HG03521 (cell line): ENCODE results near the gene PSAPL1.

Experiments
- ATAC-seq: cut with Tn5 transposase; IDR thresholded peaks from one replicate; pipeline ENCODE4 v1.9.1; 2021; ENCODE audit warnings: mild to moderate bottlenecking, moderate library complexity; ENCODE audit not compliant: unreplicated experiment

PSAPL1 gene

DNA sequence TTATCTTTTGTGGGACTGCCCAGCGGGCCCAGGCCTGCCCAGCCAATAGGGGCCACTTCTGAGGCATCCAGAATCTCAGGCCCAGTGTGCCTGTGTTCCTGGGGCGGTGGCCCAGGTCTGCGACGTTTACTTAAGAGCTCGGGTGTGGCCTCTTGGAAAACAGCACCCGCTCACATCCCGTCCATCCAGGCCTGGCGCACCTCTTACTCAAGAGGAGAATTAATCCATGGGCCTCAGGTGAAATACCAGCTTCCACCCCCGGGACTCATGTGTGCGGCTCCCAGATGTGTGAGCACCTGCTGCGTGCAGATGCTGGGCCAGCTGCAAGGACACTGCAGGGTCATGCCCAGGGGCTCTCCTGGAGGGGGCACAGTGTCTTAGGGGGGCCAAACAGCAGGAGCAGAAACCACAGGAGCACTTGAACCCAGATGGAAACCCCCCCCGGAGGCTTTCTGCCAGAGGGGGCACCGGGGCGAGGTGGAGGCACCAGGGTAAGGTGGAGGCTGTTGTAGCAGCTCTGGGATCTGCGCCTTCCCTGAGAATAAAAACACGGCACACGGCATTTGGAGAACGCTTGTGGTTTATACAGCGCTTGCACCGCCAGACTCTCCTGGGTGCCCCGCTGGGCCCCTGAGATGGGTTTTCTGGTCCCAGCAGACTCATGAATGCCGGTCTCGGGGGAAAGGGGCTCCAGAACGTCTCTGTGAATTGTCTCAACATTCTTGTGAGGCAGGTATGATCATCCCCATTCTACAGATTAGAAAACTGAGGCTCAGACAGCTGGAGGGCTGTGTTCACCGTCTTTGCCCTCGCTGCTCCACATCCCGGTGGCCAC is 2.8 kb downstream of the PSAPL1 start:
- ATAC-seq = no peak

DNA sequence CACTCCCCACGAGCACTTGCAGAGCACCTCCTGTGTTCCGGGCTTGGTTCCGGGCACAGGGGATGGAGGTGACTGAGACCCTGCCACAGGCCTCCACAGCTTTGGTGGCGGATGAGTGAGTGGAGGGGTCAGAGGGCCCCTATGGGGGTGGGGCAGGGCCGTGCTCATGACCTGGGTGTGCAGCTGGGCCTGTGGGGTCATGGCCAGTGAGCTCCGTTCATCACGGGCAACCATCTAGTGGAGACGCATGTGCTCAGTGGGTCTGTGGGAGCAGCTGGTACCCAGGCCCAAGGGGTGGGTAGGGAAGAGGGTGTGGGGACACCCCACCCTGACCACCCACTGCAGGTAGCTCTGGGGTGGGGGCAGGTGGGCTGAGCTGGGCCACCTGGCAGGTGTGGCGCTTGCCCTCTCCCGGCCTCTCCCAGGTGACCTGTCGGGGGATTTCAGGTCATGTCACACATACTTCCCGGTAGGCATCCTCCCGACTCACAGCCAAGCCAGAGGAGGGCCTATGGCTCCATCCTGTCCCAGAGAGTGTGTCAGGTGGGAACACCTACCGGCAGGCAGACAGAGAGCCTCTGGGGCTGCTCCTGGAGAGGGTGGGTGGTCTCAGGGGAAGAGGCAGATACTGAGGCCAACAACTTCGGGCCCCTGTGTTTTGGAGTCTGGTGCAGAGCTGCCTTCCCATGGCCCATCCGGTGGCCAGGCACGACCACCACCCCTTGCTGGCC is 3.6 kb downstream of the PSAPL1 start:
- ATAC-seq = no peak

DNA sequence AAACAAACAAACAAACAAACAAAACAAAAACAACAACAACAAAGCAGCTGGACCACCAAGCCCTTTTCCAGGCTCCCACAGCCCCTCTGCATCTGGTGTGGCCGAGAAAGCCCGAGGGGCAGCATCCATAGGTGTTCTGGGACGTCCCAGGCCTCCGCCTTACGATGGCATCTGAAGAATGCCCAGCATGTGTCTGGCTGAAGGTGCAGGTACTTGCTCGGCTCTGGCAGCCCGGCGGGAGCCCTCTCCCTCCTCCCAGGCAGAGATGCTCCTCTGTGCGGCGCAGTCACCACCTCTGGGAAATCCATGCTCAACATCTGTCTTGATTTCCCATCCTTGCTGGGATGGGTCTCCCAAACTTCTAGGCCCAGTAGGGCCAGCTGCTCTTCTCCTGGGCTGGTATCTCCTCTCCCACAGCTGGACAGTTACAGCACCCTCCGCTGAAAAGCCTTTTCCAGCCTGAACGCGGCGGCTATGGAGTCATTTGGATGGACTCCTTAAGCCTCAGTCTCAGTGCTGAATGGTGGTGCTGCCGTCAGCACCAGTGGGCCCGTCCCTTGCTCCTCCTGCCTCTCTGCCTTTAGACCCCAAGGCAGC is 4.3 kb downstream of the PSAPL1 start:
- no peak for ATAC-seq

DNA sequence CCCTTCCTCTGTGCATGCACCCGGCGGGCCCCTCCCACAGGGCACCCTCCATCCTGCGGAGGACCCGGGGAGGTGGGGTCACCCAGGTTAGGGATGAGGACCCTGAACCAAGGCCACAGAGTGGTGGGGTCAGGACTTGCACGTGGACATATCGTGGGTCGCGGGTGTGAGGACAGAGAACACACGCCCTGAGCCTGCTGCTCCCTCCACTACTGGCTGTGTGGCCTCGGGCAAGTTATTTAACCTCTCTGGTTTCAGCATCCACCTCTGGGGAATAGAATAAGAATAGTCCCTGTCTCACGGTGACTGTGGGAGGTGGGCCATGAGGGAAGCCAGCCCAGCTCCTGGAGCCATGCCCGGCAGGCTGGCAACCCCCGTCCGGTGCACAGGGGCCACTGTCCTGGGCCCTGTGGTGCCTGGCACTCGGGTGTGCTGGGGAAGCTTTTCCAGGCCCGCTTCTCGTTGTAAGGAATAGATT is 5.1 kb downstream of the PSAPL1 start:
- no peak for ATAC-seq

DNA sequence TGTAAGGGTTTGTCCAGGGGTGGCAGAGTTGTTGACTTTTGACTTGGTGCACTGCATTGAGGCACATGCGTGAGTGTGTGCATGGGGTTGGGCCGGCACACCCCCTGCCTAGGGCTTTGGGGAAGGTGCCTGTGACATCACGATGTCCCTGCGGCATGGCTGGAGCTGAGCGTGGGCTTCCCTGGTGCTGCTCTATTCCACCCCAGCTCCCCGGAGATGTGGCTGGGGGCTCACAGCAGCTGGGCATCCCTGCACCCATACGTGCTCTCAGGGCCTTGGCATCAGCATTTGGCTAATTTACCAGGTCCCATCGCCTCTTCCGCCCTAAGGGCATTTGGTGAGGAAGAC is 5.7 kb downstream of the PSAPL1 start:
- ATAC-seq = no peak

DNA sequence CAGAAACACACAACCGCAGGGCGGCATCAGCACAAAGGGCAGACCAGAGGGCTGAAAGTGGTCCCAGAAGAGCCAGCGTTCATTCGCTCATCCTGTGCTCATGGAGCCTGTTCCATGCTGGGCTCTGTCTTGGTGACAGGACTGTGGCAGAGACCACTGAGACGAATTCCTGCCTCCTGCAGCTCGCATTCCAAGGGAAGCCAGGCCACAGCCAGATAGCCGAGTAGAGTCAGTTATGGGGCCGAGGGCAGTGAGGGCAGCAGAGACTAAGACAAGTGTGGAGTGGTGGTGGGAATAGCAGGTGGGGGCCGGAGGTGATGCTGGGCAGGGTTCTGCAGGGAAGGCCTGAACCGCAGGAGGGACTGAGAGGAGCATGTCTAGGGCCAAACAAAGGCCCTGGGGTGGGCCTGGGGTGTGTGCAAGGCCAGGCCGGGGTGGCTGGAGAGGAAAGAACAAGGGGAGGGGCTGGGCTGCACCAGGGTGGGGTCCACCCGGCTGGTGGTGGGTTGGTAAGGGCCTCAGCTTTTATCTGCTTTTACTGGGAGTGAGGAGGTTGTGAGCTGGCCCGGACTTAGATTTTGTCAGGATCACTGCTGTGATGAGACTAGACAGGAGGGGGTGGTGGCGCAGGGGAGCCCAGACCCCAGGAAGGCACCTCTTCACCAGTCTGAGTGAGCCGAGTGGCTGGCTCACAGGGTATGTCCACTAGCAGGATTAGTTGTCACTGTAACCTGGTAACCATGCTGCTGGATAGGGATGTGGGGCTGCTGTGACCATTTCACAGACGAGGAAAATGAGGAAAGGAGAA is 6.3 kb downstream of the PSAPL1 start:
- no peak for ATAC-seq

DNA sequence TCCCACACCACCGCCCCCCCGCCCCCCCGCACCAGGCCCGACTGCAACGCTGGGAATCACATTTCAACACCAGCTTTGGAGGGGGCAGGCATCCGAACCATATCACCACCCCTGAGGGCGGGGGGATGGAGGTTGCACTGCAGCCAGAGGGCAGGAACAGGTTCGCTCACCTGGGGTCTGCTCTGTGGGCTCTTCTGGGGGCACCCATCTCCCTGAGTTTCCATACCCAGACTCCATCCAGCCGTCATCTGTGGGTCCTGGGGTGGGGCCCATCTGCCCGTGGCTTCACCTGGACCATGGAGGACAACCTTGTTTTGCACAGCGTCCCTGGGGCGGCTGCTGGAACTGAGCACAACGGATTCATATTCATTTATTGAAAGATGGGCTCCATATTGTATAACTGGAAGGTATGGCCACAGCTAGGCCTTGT is 6.9 kb downstream of the PSAPL1 start:
- ATAC-seq = no peak

DNA sequence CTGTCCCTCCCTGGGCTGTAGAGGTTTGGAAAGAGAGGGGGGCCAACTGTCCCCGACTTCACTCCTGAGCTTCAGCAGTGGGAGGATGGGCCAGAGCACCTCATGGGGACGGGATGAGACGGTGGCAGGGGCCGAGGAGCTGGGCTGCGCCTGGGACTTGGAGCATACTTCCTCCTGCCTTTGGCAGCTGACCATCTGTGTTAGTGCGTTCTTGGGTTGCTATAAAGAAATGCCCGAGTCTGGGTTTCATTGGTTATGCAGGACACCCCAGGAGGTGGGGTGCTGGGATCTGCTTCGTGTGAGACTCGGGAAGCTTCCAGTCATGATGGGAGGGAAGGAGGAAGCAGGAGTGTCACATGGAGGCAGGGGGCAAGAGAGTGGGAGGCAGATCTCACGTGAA is 7.4 kb downstream of the PSAPL1 start:
- ATAC-seq = no peak

DNA sequence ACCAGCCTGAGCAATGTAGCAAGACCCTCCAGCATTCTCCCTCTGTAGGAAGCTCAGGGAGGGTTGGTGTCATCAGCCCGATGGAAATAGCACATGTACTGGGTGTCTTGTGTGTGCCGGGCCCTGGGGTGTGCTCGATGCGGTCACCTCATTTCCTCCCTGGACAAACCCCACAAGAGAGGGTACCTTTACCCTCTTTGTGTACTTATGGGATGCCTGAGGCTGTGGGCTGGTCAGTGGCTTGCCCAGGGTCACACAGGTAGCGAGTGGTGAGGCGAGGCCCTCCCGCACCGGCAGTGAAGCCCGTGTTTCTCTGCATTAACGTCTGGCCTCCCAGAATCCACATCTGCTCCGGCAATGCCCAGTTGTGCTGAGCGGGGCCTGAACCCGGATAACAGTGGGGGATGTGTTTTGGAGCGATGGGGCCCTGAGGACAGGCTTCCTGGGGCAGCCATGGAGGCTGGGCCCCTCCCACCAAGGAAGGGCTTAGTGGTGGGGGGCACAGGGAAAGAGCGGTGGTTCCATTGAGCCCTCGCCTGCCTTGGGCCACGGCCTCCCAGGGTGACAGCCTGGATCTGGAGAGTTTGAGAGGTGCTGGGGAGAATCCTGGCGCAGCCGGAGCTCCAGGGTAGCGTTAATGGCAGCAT is 8.1 kb downstream of the PSAPL1 start:
- ATAC-seq = no peak

DNA sequence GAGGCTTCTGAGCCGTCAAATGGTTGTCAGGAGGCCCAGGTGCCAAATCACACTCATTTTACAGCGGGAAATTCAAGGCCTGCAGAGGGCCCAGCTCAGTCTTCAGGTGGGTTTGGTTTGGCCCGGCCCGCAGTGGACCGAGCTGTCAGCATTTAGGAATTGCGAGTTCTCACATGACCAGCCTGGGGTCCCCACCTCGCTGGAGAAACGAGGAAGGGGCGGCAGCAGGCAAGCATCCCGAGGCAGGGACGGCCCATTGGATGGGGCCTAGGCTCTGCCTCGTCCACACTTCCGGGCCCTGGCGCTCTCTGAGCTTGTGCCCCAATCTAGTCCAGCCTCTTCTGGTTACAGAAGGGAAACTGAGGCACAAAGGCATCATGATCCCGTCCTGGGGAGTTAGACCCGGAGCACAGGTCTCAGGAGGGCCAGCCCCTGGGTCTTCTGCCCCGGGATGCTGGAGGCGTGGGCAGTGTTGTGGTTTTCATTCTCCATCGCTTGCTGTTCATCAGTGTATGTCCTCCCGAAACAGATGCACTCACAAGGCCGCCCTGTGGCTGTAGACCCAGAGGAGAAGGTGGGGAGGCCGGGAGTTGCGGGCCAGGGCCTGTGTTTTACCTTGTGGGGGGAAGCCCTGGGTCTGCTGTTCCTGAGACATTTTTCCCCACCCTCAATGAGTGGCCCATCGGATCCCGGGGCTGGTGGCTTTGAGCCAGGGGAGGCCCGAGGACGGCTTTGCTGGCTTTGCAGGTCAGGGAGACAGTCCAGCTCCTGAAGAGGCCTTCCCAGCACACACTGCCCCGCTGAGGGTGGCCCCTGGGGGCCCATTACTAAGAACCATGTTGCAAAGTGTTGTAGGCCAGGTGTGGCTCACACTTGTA is 8.9 kb downstream of the PSAPL1 start:
- no peak for ATAC-seq

DNA sequence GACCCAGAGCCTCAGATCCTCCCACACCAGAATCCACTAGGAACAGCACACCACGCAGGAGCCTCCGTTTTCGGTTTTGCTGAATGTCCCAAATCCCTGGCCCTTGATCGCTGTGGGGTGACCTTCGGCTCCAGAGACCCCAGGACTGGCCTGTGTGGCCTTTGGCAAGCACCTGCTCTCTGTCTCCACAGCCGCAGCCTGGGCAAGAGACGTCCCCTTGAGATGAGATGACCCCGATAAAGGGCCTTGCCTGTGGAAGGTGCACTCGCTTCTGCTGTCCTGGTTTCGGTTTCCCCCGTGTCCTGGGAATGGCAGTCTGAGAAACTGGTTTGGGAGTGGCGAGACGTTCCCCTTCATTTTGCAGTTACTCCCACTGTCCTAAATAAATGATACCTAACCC is 9.6 kb downstream of the PSAPL1 start:
- no peak for ATAC-seq

DNA sequence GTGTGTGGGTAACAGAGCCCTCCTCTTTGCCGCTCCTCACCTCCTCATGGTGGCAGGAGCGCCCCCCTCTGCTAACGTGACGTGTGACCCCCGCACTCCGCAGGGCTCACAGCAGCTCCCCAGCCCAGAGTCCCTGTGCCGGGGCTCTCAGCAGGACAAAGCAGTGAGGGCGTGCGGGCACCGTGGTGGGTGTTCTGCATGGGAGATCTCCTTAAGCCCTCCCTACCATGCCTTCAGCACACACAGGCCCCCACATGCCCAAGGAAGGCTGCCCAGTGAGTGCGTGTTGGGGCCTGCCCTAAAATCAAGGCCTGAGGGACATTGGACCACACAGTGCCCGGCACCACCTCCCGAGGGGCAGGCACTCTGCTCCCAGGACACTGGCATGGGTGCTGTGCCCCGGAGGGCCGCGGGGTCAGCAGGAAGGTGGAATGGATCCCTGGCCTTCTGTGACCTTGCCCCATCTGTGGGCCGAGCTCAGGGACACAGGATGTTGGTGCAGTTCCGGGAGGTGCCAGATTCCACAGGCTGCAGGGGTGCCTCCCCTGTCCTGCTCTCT is 10.1 kb downstream of the PSAPL1 start:
- ATAC-seq = no peak

DNA sequence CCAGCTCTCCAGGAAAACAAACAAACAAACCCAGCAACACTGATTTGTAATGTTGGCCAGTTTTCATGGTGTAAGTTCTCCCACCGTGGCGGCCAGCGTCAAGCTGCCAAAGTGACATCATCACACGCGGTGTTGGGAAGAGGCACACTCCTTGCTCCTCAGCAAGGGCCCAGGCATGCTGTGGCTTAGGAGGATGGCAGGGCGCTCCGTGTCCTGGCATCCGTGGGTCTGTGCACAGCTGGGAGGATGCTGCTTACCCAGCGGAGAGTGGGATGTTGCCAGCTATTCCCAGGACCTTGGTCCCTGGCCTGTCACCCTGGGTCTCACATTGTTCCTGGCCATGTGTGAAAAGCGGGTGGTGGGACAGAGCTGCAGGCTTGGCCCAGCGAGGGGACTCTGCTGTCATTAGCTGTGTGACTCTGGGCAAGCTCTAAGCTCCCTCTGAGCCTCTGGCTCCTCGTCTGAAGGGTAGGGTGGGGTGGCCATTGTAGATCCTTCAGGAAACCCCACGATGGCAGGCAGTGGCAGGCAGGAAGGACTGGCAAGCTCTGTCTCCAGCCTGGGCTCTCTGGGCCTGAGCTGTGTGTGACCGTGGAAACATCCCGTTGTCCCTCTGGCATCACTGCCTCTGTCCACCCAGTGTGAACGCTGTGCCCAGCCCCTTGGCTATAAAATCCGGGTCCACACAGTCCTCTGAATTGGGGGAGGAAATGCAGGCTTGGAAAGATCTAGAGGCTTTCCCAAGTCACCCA is 10.8 kb downstream of the PSAPL1 start:
- no peak for ATAC-seq

DNA sequence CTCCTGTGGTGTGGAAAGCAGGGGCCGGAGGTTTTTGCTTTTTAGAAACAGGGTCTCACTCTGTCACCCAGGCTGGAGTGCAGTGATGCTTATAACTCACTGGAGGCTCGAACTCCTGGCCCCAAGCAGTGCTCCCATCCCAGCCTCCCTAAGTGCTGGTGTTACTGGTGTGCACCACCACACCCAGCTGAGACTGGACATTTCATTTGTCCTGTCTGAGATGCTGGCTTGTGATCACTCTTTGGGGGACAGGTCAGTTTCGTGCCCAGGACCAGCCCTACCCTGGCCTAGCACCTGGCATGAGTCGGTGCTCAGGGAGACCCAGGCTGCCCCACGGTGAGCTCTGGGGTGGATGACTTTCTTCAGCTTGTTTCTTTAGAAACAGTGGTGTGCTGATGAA is 11.3 kb downstream of the PSAPL1 start:
- ATAC-seq = no peak

DNA sequence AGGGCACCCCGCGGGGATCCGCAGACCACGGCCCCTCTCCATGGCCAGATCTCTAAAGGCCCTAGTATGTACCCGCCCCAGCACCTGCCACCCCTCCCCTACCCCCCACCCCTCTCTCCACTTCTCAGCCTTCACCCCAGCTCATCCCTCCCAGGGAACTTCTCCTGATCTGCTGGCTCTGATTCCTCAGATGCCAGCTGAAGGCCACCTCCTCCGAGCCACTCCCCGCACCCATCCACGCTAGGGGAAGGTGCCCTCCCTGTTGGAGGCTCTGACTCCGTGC is 11.9 kb downstream of the PSAPL1 start:
- ATAC-seq = no peak

DNA sequence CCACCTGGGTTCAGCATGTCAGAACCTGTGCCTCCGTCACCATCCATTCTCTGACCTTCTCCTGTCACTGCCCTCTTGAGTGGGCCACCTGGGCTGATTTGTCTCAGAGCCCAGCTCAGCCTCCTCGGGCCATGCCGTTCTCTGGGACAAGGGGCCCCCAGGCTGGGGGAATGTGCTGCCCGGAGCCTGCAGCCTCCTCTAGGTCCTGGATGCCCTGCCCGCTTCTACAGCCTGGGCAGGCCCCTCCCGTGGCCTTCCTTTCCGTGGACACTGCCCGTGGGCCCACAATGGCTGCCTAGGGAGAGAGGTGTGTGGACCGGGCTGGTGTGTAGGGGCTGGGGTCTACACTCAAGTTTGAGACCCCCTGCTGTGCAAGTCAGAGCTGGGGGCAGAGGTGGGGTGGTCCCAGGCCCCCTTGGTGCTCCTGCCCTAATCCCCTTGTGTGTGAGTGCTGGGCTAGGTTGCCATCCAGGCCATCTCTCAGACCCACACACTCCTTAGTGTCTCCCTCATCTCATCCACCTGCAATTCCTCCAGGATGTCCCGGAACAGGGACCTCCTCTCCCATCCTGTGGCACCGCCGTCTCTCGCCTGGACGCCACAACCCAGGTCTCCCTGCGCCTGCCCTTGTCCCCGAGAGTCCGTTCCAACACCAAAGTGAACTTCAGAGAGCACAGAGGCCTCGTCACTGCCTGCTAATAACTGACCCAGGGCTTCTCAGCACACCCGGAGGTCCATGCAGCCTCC is 12.4 kb downstream of the PSAPL1 start:
- no peak for ATAC-seq

DNA sequence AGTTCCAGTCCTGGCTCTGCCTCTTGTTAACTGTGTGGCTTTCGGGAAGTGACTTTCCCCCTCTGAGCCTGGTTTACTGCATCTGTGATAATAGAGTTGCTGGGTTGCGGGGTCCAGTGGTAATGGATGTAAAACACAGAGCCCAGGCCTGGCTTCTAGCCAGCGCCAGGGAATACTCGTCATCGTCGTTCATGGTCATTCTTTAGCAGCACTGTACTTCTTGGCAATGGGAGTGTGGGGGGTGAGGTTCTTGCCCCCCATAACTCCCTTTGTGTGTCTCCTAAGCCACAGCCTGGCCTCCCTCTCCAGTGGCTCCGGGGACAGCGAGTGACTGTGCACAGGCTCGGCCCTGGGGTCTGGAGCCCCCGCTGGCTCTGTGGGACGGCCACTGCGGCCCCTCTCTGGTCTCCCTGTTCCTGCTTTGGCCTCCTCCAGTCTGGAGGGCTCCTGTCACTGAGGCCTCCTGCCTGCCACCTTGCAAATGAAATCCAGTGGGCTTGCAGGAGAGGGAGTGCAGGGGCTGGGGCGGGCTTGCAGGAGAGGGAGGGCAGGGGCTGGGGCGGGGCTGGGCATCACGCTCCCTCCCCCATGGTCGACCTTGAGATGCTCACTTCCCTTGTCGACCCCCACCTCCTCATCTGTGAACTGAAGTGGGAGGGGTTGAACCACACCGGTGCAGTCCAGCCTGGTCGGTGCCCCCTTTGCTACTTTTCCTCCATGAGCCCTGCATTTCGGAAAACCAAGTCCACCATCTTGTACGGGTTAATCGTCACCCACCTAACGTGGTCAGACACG is 13.2 kb downstream of the PSAPL1 start:
- ATAC-seq = no peak
